ENCODE results near the gene OCRL. TPM values are rescaled to one million over a fixed set of nuclear protein-coding genes. Genes with fewer than 3 reads are reported as not detected.

OCRL gene
- total RNA-seq, 1 donor from 2014 or later = 10.2 TPM

- intact Hi-C loops (cut with micrococcal nuclease) = no loop called here
- H3K36me3 ChIP-seq = peaks cover 57% of the 10 kb centered on the region
- no peaks in the 10 kb centered on the region for H3K4me1 ChIP-seq
- H3K27me3 ChIP-seq (ENCODE audit: low read depth) = no peaks in the 10 kb centered on the region
- H3K9me3 ChIP-seq (replicated peaks) = no peaks in the 10 kb centered on the region
- H3K27ac ChIP-seq (replicated peaks) = no peak overlapping the region
- H3K4me3 ChIP-seq = no peak overlapping the region
- no peak for TF ChIP-seq CTCF (IDR thresholded peaks at IDR 0.05; ENCODE audit: borderline replicate concordance)
- DNase-seq = no peak
These were observed 43.4 kb upstream of the OCRL start for GRCh38 chrX:129496625-129497024.

GRCh38 chrX:129497146-129497843 is 42.8 kb upstream of the OCRL start:
- intact Hi-C loops (cut with micrococcal nuclease) = no loop called here
- H3K4me3 ChIP-seq = no peak overlapping the region
- H3K27ac ChIP-seq (replicated peaks) = no peak overlapping the region
- DNase-seq = no peak
- H3K9me3 ChIP-seq (replicated peaks) = no peaks in the 10 kb centered on the region
- TF ChIP-seq CTCF (IDR thresholded peaks at IDR 0.05; ENCODE audit: borderline replicate concordance) = no peak
- no peaks in the 10 kb centered on the region for H3K27me3 ChIP-seq (ENCODE audit: low read depth)
- no peaks in the 10 kb centered on the region for H3K4me1 ChIP-seq
- peaks cover 63% of the 10 kb centered on the region for H3K36me3 ChIP-seq

GRCh38 chrX:129510331-129510730 is 29.7 kb upstream of the OCRL start:
- no peaks in the 10 kb centered on the region for H3K9me3 ChIP-seq (replicated peaks)
- no peak for TF ChIP-seq CTCF (IDR thresholded peaks at IDR 0.05; ENCODE audit: borderline replicate concordance)
- no peaks in the 10 kb centered on the region for H3K4me1 ChIP-seq
- intact Hi-C loops (cut with micrococcal nuclease) = no loop called here
- H3K27me3 ChIP-seq (ENCODE audit: low read depth) = no peaks in the 10 kb centered on the region
- H3K27ac ChIP-seq (replicated peaks) = no peak overlapping the region
- peaks cover 17% of the 10 kb centered on the region for H3K36me3 ChIP-seq
- DNase-seq = no peak
- H3K4me3 ChIP-seq = no peak overlapping the region

GRCh38 chrX:129511689-129512088 is 28.4 kb upstream of the OCRL start:
- Histone ChIP-seq H3K27ac (replicated peaks) (no peak overlapping the region), H3K9me3 (replicated peaks) (no peaks in the 10 kb centered on the region), H3K4me1 (no peaks in the 10 kb centered on the region), H3K27me3 (ENCODE audit: low read depth) (no peaks in the 10 kb centered on the region), H3K4me3 (no peak overlapping the region), H3K36me3 (peaks cover 21% of the 10 kb centered on the region)
- intact Hi-C loops (cut with micrococcal nuclease) = no loop called here
- no peak for TF ChIP-seq CTCF (IDR thresholded peaks at IDR 0.05; ENCODE audit: borderline replicate concordance)
- no peak for DNase-seq

- no peaks in the 10 kb centered on the region for H3K27me3 ChIP-seq (ENCODE audit: low read depth)
- peaks cover 14% of the 10 kb centered on the region for H3K36me3 ChIP-seq
- no peak for TF ChIP-seq CTCF (IDR thresholded peaks at IDR 0.05; ENCODE audit: borderline replicate concordance)
- intact Hi-C loops (cut with micrococcal nuclease) = no loop called here
- H3K27ac ChIP-seq (replicated peaks) = no peak overlapping the region
- H3K9me3 ChIP-seq (replicated peaks) = no peaks in the 10 kb centered on the region
- no peak overlapping the region for H3K4me3 ChIP-seq
- no peak for DNase-seq
- H3K4me1 ChIP-seq = no peaks in the 10 kb centered on the region
These were observed 27.6 kb upstream of the OCRL start for GRCh38 chrX:129512409-129512808.

Data from left ventricle myocardium inferior (tissue), 1 donor.